RPMI7951 (cell line): ENCODE measurements around the gene GPRASP3. TPM values are rescaled to one million over a fixed set of nuclear protein-coding genes. Genes with fewer than 3 reads are reported as not detected.
"Not testable (repeated sequence)": the region's sequence is repeated elsewhere in the genome, so short reads cannot be mapped to it uniquely, and the experiment has no call there.

Source experiments
- DNase-seq: peaks from one replicate; pipeline ENCODE4 v3.0.0-alpha.2; 2012; ENCODE audit warnings: low read depth
- total RNA-seq: library from RNA; depleted of rRNA; stranded (reverse); fragments of >200 nt; shearing (Covaris generic); gene quantifications from 2 replicates; pipeline ENCODE4 v1.2.3, GENCODE V29; 2014; rRNA removed

Gene GPRASP3, protein sequence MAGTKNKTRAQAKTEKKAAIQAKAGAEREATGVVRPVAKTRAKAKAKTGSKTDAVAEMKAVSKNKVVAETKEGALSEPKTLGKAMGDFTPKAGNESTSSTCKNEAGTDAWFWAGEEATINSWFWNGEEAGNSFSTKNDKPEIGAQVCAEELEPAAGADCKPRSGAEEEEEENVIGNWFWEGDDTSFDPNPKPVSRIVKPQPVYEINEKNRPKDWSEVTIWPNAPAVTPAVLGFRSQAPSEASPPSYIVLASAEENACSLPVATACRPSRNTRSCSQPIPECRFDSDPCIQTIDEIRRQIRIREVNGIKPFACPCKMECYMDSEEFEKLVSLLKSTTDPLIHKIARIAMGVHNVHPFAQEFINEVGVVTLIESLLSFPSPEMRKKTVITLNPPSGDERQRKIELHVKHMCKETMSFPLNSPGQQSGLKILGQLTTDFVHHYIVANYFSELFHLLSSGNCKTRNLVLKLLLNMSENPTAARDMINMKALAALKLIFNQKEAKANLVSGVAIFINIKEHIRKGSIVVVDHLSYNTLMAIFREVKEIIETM
- total RNA-seq: 1.2 and 1.3 TPM in 2 replicates

GRCh38 chrX:102720237-102721168 lies at the start of gene GPRASP3:
GPRASP3 (plus strand) TSS chrX:102720743; CDS start chrX:102748996, 28,253 bp downstream.
- no peak for DNase-seq

DNA sequence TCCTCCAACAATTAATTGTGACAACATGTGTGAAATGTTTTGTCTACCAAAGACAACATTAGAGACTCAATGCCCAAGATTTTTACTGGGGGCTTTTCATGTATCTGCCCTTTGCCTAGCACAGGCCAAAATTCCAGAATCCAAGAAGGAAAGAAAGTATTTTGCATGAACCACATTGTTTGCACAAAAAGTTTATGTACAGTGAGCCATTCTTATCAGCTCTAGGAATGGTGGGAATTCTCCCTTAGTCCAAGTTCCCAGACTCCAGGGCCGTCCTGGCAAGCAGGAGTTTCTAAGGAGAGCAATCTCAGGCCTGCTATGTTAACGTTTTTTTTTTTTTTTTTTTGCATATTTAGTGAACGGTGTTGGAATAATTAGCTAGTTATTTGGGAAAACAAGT lies 47.7 kb upstream of the GPRASP3 start:
- no peak for DNase-seq

GRCh38 chrX:102677479-102677878 lies 43.1 kb upstream of the GPRASP3 start:
- not testable (repeated sequence) for DNase-seq

DNA sequence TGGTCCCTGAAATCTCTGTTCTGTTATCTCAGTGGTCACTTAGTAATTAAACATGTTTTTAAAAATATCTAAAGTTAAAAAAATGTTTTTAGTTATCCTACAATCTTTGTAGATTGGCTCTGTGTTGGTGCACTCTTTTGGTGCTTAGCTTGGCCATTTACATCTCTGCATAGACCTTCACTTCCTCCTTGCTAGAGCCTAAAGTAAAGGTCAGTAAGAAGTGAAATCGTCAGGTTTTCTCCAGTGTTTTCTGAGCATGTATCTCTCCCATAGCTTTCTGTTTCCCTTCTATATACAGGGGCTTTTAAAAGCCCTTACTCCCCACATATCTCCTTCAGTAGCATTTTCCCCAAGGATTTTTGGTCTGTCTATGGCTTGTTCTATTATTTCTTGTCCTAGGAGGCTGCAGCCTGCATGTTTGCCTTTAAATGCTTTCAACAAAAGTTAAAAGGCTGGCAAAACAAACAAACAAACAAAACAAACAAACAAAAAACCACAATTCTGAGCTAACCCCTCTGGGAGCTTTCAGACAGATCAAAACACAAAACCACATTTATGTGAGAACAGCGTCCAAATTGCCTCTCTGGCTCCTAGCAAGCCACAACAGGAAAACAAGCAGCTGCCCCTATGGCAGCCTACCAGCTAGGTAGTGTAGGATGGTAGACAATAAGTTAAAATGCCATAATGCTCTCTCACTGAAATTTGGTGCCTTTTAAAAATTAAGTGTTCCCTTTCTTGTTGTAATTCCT lies 35.6 kb upstream of the GPRASP3 start:
- DNase-seq: no peak

GRCh38 chrX:102694749-102695148 lies 25.8 kb upstream of the GPRASP3 start:
- DNase-seq: no peak

- DNase-seq: no peak
Observed at GRCh38 chrX:102696306-102696705, 24.2 kb upstream of the GPRASP3 start.

DNA sequence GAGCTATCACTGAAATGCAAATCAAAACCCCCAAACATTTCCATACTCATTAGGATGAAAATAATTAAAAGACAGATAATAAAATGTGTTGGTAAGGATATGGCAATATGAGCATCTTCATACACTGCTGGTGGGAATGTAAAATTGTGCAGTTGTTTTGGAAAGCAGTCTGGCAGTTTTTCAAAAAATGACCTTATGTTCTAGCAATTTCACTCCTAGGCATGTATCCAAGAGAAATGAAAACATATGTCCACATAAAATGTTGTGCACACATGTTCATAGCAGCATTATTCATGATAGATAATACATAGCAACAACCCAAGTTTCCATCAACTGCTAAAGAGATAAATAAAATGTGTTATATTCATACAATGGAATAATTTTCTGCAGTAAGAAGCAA lies 23.0 kb upstream of the GPRASP3 start:
- no peak for DNase-seq

DNA sequence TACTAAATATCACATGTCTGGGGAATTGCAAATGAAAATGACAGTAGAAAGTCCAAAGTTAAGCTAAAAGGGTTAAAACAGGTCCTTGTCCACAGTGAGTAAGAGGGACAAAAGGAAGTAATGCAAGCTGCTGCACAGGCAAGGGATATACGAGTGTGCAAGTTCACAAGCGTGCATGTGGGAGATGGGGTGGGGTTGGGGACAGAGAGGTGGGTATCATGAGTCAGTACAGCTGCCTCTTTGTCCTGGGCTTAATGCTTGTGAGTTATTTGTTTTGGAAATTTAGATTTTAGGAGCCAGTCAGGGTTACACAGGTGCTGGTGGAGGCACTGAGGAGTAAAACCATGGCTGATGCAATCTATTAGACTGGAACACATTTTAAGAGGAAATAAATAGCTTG lies 11.6 kb upstream of the GPRASP3 start:
- DNase-seq: no peak

DNA sequence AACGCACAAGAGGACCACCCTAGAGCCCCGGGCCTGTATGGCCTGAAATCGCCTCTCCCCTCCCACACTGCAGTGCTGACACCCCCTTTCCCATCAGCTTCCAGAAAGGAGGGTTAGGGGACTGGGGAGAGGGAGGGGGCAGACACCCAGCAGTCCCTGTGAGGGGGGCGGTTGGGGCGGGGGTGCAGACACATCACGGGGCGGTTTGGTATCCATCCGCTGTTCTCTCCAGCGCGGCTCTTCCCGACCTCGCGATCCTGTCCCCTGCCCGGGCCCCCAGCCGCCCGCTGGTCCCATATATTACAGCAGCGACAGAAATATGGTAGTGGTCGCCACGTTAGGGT lies 8.7 kb upstream of the GPRASP3 start:
- no peak for DNase-seq

DNA sequence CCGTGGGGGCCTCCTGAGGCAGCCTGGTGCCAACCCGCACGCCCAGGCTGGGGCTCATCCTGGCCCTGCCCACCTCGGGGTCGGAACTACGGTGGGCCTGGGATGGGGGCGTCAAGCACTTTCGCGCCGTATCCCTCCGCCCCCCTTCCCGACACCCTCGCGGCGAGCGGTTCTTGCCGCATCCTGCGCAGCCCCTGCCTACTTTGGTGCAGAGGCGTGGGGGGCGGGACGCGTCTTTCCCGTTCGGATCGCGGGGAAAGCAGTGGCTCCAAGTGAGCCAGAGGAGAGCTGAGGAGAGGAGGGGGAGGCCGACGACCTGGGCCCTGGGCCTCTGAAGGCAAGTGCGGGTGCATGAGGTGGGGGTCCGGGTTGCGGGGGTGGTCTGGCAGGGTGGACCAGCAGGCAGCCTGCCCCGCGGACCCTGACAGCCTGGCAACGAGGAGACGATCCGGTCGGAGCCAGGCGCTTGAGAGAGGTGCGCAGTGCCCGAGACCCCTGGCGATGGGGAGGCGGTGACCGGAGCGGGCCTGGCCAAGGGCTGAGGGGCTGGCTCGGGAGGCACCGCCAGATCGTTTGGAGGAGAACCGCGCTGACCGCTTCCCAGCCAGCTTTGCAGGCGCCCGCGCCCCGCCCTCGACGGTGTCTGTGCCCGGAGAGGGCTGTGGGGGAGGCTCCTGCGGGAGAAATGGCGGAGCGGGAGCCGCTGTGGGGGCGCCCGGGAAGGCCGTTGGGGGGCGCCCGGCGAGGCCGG lies 8.2 kb upstream of the GPRASP3 start, which contains the start of gene GPRASP2:
GPRASP2 (plus strand) TSS at position 233 of the 751 bp plus-strand sequence. CDS start 2,422 bp downstream, outside the sequence.
- DNase-seq: peak; percentile 28

DNA sequence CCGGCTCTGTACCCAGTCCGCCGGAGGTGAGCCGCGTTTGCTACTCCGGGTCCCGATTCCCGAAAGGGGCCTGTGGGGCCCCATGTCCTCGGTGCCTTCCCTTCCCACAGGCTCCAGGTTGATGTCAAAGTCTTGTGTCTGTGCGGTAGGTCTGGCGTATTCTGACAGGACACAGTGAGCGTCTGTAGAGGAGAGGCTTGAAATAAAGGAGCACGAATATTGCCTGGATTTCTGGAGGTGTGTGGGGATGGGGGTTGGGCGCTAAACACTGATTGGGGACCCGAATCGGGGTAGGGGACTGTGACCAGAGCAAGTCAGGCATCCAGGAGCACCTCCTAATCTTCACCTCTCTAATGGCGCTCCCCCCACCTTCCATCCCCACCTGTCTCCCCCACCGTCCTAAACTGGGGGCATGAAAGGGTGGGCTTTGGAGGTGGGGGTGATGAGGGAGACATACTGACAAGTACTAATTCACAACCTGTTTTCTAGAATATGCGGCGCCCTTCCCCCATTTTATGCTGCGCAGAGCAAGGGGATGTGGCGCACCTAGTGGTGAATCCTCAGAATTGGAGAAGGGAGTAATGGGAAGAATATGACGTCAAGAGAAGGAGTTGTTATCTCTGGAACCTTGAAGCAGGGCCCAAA lies 7.4 kb upstream of the GPRASP3 start:
- DNase-seq: peak; percentile 37

- no peak for DNase-seq
Observed at GRCh38 chrX:102714994-102715393, 5.5 kb upstream of the GPRASP3 start.

DNA sequence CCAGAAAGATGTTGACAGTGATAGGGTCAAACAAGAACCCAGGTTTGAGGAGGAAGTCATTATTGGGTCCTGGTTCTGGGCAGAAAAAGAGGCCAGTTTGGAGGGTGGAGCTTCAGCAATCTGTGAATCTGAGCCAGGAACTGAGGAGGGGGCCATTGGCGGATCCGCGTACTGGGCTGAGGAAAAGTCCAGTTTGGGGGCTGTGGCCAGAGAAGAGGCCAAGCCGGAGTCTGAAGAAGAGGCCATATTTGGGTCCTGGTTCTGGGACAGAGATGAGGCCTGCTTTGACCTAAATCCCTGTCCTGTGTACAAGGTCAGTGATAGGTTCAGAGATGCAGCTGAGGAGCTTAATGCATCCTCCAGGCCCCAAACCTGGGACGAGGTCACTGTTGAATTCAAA lies 4.6 kb upstream of the GPRASP3 start:
- no peak for DNase-seq

- DNase-seq: not testable (repeated sequence)
Observed at GRCh38 chrX:102721169-102721506, 595 bp downstream of the GPRASP3 start.

DNA sequence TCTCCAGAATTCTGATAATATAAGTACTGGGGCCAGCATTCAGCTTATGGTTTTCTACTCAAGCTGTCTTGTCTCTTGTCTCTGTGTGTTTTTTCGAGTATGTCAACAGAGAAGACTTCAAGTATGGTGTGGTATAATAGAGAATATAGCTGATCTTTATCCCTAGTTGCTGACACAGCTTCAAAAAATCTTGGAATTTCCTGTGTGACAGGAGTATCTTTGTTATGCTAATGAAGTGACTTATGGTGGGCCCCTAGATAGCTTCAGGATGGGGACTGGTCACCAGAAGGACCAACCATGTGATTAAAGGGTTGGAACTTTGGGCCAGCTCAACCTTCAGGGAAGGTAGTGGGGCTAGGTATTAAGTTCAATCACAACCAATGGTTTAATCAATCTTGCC lies 2.9 kb downstream of the GPRASP3 start:
- no peak for DNase-seq

- DNase-seq: no peak
Observed at GRCh38 chrX:102727761-102728160, 7.2 kb downstream of the GPRASP3 start.

GRCh38 chrX:102728646-102729045 lies 8.1 kb downstream of the GPRASP3 start:
- DNase-seq: no peak

DNA sequence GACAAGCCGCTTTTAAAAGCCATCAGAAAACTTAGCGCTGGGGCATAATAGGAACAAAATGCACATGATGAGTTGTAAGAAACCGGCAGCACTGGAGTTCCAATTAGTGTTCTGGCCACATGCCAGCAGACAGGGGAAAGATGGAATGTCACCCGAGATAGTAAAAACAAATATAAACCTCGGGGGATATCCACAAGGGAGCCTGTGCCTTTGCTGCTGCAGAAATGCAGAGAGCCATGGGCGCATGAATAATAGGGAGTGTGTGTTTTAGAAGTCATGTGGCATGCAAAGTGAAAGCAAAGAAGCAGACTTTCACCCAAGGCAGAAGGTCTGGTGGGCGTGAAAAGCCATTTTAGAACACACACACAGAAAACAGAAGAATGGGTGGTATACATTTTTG lies 19.1 kb downstream of the GPRASP3 start:
- DNase-seq: peak; percentile 8

GRCh38 chrX:102744307-102744706 lies 23.8 kb downstream of the GPRASP3 start:
- DNase-seq: no peak

DNA sequence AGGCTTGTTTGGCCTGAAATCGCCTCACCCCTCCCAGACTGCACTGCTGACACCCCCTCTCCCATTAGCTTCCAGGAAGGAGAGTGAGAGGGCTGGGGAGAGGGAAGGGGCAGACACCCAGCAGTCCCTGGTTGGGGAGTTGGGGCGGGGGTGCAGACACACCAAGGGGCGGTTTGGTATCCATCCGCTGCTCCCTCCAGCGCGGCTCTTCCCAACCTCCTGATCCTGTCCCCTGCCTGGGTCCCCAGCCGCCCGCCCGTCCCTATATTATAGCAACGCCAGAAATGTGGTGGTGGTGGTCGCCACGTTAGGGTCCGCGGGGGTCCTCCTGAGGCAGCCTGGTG lies 24.9 kb downstream of the GPRASP3 start:
- DNase-seq: no peak
